Measurements from ENCODE around the gene CCL1.

The CCL1 gene

DNA sequence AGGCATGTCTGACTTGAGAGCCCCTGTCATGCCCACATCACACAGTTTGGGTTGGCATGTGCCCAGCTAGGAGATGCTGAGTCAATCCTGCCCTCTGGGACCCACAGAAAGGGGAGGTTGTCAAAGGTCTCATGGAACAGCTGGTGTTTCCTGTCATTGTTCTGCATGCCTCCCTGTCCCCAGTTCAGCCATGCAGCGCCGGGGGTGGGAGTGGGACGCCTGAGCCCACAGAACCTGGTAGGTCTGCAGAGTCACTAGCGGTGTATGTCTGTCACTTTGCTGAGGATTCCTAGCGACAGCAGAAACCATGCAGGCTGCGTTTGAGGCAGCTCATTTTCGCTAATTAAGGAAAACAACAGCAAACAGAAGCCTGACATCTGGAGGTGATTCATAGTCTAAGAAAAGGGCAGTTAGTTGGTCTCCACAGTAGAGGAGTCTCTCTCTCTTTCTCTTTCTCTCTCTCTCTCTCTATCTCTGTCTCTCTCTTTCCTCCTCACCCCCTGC is 19.6 kb upstream of the CCL1 start:
- DNase-seq (ENCODE audit: low spot score), result no peak

DNA sequence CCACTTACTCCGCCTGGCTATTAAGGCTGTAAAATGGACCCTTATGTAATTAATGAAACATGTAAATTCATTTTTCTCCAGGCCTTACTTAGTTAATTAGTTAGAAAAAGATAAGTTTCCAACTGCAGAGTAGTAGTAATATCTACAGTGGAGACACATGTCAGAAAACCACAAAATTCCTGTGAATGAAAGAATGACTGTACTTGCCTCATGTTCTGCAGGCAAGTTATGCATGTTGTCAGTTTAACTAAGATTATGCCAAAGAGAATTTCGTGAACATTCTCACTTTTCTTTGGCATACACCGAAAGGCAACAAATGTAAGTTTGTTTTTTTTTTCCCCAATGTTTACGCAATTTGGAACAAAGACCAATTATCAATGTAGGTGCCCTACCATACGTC is 16.8 kb upstream of the CCL1 start:
- no peak for DNase-seq (ENCODE audit: low spot score)

DNA sequence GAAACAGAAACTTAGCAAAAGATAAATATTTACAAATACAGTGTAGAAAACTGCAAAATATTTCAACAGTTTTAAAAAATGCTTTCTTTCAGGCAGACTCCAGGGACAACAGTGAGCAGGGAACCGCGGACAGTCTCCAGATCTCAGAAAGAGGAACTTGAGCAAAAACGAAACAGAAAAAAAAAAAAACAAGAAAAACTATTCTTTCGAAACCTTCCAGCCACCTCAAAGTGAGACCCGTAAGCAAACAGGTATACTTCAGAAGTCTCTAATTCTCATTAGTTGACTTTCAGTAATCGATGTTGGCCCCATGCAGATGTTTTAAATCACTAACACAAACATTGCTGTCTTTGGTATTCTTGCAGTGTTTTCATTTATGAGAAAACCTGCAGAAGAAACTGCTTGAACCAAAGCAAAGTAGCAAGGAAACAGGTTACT is 15.7 kb upstream of the CCL1 start:
- DNase-seq (ENCODE audit: low spot score), result peak; percentile 27

DNA sequence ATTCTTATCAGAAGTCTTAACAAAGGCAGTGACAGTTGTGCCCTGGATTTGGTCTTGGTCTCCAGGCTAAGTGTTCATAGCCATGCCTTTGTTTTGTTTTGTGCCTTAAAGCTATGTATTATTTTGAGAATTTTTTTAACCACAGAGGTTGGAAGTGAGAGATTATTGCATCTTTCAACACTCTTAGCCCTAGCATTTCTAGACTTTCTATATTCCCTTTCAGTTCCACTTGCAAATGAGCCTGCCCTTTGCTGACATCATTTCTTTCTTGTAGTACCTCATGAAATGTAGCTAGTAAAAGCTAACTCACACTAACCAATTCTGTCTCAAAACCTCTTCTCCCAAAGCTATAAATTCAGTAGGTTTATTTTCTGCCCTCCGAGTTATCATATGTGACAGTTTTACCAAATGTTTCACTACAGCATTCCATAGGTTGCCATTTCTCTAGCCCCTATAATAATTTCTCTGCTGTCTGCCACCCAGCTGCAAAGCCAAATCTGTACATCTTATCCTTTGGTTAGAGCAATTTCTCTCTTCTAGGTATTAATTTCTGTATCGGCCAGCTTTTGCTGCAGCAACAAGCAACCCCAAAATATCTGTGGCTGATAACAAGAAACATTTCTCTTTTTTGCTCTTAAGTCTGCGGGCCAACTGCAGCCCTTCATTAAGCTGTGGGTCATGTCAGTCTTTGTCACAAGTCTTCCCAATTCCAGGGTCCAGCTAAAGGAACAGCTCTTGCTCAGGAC is 14.2 kb upstream of the CCL1 start:
- DNase-seq (ENCODE audit: low spot score), result no peak

DNA sequence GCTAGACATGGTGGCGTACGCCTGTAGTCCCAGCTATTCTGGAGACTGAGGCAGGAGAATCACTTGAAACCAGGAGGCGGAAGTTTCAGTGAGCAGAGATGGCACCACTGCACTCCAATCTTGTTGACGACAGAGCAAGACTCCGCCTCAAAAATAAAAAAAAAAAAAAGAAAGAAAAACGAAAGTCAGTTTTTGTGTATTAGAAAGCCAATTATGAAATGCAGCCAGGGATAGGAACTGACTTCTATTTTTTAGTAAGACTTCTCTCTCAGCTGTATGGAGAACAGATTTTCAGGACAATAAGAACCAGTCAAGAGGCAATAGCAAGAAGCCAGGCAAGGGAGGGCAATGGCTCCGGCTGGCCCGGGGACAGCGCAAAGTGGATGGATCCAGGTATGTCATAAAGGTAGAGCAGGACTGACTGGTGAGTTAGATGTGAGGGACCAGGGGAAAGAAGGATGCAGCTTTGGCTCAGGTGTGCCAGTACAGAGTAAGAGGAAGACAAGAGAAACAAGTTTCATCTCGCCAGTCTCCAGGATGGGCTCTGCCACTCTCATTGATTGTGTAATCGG is 12.5 kb upstream of the CCL1 start:
- no peak for DNase-seq (ENCODE audit: low spot score)

DNA sequence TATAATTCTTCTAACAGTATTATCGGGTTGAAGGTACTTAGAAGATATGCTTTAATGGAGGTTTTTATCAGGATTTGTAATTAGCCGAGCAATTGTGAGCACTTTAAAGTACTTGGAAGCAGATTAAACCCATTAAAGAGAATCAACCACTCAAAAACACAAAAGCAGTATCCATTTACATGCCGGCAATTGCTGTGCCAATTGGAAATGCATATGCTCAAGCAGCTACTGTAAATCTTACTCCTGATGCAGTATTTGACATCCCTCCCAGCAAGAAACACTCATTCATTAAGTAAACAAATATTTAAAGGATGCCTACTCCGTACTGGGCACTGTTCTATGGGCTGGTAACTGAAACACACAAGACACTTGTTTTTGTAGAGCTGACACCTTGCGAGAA is 11.4 kb upstream of the CCL1 start:
- no peak for DNase-seq (ENCODE audit: low spot score)

DNA sequence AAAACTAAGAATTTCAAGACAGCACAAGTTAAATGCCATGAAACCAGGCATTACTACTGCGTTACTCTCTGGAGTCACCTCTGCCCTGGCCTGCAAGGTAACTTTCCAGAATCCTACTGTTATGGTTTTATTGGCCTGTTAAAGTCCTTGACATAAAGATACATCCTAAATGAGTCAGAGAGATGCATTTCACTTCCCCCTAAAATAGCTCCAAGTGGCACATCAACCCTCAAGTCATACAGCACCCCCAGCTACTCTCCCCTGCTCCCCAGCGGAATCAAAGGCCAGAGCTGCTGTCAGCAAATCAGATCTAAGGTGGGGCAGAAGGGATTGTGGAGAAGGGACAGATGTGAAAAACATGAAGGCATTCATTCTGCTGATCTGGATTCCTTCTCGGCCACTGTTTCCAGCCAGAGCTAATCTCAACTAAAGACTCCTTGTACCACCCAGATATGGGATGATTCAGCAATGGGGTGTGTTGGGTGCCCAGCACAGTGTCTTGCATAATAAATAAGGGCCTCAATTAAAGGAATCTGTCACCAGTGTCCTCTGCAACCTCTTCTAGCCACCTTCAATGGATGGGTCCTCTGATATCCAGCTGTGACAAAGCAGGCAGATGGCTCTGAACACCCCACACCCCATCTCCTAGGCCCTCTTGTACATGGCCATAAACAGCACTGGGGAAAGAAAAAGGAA is 8.5 kb upstream of the CCL1 start:
- DNase-seq (ENCODE audit: low spot score), result no peak

DNA sequence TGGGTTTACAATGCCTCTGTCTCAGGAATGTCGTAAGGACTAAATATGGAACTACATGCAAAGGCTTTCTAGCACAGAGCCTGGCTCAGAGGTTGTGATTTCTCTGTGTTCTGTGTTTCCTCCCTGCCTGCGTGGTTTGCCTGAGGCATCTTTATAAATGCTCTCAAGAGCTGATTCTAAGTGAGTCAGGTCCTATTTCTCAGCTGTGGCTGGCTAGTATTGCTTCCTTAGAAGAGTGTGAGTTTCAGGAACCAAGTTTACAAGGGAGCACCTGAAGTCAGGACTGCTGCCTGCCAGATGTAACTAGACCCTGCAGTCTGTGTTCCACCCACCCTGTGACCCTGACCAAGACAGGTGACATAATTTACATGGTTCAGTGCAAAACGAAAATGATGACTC is 8.0 kb upstream of the CCL1 start:
- no peak for DNase-seq (ENCODE audit: low spot score)

DNA sequence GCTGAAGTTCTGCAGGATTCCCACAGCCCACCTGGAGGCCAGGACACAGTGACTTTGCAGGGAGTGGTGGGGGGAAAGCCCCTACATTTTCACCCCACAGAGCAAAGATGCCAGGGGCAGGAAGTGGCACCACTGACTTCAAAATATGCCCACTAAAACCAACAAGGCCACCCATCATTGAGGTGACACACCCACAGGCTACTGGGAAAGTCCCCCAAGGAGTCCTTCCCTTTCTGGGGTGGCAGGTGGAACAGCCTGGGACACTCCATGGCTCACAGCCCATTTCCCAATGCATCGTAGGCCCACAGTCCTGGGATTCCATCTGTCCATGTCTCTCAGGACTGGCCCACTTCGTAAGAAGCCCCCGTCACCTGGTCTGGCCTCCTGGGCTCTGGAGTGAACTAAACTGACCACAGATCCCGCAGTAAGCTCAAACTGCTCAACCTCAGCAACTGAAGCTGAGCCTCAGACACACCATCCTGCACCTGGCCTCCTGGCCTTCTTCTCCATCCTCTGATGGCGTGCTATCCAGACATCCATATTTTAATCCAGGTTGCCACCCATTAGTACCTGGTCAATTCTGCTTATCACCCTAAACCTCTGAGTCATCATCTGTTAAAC is 7.5 kb upstream of the CCL1 start:
- DNase-seq (ENCODE audit: low spot score), result no peak

DNA sequence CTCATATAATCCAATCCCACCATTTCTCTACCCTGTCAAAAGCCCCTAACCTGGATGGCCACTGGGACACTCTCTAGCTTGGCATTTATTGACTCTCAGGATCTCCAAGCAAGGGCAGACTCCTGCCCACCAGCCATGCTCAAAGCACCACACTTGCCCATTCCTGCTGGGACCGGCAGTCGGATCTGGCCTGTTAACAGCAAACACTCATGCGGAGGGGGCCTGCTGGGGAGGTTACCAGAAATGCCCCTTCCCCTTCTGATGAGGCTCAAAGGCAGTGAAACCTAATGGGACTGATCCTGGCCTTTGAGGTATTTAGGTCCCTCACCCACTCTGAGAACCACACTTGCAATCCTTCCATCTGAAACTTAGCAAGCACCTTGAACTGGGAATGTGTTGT is 6.5 kb upstream of the CCL1 start:
- no peak for DNase-seq (ENCODE audit: low spot score)

DNA sequence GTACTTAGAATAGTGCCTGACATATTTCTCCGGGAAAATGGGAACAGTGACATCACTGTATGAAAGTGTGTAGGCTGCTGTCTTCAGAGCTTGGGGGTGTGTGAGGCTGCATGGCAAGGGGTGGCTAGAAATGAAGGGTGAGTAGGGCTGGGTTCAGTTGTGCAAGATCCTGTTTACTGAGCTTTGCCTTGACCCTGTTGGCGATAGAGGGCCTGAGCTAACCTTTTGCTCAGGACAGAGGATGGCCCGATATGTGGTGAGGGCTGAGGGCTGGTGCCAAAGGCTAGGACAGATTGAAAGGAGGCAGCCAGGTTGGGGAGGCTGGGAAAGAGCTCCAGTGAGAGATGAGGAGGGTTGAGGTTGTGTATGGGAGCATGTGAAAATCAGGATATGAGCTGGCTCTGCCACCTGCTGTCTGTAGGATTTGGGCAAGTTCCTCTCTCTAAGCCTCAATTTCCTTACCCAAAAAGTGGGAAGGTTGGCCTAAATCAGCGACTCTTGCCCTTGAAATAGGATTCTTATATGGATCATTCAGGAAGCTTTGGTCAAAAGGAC is 6.0 kb upstream of the CCL1 start:
- DNase-seq (ENCODE audit: low spot score), result no peak

DNA sequence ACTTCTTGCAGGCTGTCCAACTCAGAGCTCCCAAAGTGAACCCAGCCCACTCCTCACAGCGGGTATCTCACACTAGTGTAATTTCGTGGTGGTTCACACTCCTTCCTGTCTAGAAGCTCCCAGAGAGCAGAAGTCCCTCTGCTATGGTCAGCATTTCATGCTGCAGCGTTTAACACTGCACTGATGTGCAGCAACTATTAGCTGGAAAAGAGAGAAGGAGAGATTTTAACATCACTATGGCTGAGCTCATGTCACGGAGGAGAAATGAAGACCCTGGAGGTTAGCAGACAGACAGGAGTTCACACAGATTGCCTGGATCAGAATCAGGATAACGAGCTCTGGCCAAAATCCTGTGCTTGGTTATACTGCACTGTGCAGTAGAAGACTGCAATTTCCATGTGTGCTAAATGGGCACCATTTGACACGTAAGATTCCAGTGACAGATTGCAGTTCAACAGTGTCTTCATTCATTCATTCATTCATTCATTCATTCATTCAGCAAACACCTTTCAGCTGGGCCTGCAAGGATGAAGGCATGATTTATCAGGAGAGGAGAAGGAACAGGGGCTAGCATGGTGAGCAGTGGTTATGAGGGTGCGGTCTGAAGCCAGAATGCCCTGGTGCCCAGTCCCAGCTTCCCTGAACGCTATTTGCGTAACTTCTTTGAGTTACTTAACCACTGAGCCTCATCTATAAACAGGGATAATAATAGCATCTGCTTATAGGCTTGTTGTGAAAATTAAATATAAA is 5.3 kb upstream of the CCL1 start:
- DNase-seq (ENCODE audit: low spot score), result no peak

DNA sequence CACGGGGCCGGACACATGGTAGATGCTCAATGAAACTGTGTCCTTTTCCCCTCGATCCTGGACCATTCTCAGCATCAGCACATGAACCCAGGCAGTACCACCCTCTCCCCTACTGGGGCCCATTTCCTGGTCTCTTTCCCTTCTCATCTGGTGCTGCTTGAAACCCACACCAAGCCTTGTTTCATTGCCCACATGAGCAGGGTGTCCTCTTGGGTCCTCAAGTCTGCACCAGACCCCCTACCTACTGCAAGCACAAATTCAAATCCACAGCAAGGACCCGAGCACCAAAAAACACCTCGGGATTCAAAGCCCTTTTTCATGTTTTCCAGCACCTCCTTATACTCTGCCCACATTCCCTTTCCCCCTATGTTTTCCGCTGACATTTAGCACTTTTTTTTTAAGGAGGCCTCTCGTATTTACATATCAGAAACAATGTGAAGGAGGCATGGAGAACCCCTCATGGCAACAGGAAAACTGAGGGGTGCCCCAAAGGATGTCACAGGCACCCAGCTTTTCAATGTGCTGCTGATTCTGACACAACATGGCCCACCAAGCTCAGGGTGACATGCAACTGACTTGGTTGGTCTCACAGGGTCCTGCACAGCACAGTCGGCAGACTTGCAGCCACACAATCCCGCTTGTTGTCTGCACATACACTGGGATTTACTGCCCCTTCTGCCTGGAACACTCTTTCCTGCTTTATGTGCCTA is 4.6 kb upstream of the CCL1 start:
- DNase-seq (ENCODE audit: low spot score), result no peak

DNA sequence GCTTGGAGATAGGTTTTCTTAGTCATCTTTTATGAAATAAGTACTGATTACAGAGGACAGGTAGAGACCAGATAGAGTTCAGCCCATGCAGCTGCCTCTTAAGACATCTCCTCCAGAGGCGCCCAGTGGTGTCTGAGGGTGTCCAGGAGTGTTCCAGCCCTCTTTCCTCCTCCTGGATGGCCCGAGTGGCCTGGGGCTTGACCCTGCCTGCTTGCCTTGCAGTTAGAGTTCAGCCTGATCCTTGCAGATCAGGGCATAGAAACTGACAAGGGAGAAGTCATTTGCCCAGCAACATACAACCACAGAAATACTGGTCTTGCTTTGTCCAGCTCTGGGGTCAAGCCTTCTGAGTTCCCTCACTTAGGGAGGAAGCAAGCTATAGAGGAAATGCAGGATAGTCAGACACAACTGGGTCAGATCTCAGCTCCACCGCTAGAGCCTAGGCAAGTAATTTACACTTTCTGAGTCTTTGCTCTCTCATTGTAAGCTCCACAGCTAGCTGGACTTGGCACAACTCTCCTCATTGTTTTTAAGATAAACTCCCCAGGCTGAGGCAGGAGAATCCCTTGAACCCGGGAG is 3.6 kb upstream of the CCL1 start:
- DNase-seq (ENCODE audit: low spot score), result no peak

DNA sequence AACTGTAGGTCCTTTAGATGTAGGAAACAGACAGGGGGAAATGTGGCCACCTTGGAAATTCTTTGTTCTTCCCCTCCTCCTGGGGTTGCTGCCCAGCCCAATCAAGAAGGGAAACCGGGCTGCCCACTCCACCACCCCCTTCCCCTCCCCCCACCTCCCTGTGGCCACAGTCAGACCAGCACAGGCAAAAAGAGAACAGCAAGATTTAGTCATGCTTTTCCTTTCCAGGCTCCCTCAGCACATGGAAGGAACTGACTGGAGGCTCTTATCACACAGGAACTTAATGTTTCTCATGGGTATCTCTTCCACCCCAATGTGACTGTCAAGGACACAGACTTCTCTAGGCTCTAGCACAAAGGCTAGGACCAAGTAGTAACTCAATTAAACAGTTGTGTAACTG is 3.0 kb upstream of the CCL1 start:
- no peak for DNase-seq (ENCODE audit: low spot score)

DNA sequence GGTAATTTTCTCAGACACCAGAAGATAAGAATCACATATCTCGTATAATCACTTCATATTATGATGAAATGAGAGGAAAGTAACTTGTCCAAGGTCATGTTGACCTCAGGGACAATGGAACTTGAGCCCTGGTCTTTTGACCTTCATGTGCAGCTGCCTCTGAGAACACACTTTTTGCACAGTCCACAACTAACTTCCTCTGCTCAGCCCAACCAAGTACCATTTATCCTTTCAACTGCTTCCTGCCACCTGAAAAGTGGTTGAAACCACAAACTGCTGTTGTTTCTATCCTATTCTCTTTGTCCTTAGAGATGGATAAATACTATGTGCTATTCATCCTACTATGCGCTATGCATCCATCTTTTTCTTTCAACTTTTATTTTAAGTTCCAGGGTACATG is 2.3 kb upstream of the CCL1 start:
- no peak for DNase-seq (ENCODE audit: low spot score)

DNA sequence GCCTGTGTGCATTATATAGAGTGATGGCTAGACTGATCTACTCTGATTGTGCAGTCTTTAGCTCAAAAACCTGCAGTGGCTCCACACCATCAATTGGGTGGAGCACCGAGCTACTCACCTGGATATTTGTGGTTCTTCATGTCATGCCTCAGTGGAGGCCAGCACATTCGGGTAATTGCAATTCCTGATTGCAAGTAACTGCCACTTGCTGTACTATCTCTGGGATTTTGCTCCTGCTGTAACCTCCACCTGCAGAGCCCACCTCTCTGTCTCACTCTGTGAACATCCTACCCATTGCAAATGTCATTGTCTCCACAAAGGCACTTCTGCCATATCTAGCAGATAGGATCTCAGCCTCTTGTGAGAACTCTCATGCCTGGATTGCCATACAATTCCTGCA is 1.7 kb upstream of the CCL1 start:
- no peak for DNase-seq (ENCODE audit: low spot score)

DNA sequence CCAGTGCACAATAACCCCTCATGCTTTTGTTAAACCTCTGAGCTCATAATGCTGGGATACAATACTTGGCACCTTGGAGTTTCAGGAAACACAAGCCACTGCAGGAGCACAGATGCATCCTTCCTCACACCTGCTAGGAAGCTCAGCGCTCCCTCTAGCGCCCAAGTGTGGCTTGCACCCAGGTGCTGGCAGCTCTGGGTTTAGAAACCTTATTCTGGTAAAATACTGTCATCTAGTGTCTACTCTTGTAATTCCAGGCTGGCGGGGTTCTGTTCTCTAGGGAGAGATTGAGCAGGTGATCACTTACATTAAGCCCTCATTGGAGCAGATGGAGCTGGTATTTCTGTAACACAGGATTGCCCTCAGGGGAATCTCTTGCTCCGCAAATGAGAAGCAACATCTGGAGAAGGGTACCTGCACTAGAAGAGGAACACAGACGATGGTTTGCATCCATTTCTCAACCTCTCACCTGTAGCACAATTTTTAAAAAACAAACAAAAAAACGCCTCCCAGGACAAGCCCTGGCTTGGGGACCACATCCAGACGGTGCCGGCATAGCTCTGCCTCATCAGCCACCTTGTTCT is 1.5 kb downstream of the CCL1 start:
- DNase-seq (ENCODE audit: low spot score), result peak; percentile 89

DNA sequence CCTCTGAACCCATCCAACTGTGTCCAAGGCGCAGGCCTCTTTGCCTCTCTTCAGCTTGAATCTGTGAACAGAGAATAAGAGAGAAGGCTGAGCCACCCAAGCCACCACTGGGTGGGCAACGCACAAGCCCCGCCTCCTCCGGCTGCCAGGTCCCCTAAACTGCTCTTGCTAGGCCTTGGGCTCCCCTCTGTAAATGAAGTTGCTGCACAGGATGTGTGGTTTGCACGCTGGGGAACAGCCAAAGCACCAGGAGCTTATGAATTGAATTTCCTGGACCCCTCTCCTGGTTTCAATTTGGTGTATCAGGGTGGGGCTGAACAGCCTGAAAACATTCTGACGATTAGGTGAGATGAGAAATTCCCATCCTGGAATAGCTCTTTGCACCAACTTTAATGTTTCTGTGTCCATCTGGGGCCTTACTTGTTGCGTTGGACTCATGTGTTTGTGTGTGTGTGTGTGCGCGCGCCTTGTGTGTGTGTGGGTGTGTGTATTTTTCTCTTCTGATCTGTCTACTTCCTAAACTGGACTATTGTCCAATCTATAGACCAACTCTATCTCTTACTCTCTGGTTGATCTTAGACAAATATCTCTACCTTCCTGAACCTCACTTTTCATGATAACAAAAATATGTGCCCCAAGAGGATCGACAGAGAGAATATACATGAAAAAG is 2.3 kb downstream of the CCL1 start:
- no peak for DNase-seq (ENCODE audit: low spot score)

DNA sequence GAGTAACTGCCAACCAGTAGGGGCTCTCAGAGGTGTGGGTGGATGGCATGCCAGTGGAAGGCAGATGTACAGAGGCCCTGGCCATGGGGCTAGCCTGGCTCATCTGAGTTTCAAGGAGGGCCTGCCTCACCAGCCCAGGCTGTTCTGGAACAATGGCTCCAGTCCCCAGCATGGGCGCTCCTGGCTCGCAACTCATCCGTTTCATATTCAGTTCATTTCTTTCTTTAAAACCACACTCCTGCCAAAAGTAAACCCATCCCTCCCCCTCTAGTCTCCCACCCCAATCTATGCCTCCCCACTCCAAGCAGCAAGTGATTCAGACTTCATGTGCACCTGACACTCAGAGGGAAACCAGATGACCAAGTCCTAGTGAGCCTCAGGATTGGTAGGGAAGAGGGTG is 4.4 kb downstream of the CCL1 start:
- no peak for DNase-seq (ENCODE audit: low spot score)

All from AG20443 (cell line).